Stimulated activated naive CD8-positive, alpha-beta T cell treated with anti-CD3 and anti-CD28 coated beads, Interleukin-15, amount 100 ng/mL, for 72 hours (primary cell): Measurements from ENCODE around the gene NMNAT1.
"Not testable (repeated sequence)": the region's sequence is repeated elsewhere in the genome, so short reads cannot be mapped to it uniquely, and the experiment has no call there.

Source experiments
- ATAC-seq: fragments of 150-1000 bp; cut with Tn5 transposase; 2 replicates; pipeline ENCODE4 v1.10.0; 2021; ENCODE audit warnings: mild to moderate bottlenecking, moderate library complexity
- DNase-seq, 2 donors: peaks; one replicate each; pipeline ENCODE4 v3.0.0; 2021 to 2022
- H3K27ac Mint-ChIP-seq, 2 donors: one replicate each; pipeline ENCODE4 v1.8.0; 2022; ENCODE audit warnings: mild to moderate bottlenecking in 2 of 2, mixed read lengths in 2 of 2, moderate library complexity in 2 of 2
- H3K27me3 Mint-ChIP-seq: one replicate; pipeline ENCODE4 v1.8.0; 2022; ENCODE audit warnings: mixed read lengths
- H3K4me1 Mint-ChIP-seq: one replicate; pipeline ENCODE4 v1.8.0; 2022; ENCODE audit warnings: mild to moderate bottlenecking, mixed read lengths
- H3K4me3 Mint-ChIP-seq, 2 donors: one replicate each; pipeline ENCODE4 v1.8.0; 2022; ENCODE audit warnings: mild to moderate bottlenecking in 2 of 2, mixed read lengths in 2 of 2, moderate library complexity in 1 of 2
- H3K9me3 Mint-ChIP-seq, 2 donors: one replicate each; pipeline ENCODE4 v1.8.0; 2022; ENCODE audit warnings: mixed read lengths in 2 of 2

NMNAT1 gene

DNA sequence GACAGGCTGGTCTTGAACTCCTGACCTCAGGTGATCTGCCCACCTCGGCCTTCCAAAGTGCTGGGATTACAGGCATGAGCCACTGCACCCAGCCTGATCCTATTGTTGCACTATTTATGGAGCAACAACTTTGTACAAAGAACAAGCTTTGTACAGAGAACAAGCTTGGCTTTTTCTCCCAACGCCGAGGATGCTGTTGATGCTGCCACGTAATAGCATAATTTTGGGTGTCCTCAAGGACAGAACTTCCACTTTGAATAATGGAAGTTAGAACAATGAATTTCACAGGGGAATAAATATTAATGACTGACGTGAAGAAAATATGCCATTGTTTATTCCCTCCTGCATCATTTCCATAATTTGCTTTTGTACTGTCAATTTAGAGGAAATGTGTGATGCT is 41.0 kb downstream of the NMNAT1 start:
- no peaks in the 10 kb centered on the region for H3K9me3 Mint-ChIP-seq
- DNase-seq (no peak), ATAC-seq (no peak)
- H3K4me1 Mint-ChIP-seq = no peaks in the 10 kb centered on the region
- no peaks in the 10 kb centered on the region for H3K27me3 Mint-ChIP-seq
- no peak overlapping the region for H3K4me3 Mint-ChIP-seq
- H3K27ac Mint-ChIP-seq = no peak overlapping the region

DNA sequence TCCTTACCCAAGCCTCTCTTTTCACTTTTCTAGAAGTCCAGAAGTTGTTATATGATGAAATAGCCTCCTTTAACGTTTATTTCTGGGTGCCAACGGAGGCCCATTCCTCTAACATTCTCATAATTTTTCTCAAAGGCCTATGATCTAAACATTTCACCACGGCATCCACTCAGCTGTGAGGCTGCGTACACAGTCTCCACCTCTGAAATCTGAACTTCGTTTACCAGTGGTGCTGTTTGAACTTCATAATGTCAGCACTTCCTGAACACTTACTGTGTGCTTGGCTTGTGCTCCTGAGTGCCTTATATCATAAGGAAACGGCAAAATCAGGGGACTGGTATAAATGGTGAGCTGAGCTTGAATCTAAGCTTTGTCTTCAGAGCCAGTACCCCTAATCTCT is 41.7 kb downstream of the NMNAT1 start:
- Mint-ChIP-seq H3K27me3 (no peaks in the 10 kb centered on the region), H3K27ac (no peak overlapping the region), H3K9me3 (no peaks in the 10 kb centered on the region), H3K4me3 (no peak overlapping the region), H3K4me1 (no peaks in the 10 kb centered on the region)
- no peak for ATAC-seq
- no peak for DNase-seq

DNA sequence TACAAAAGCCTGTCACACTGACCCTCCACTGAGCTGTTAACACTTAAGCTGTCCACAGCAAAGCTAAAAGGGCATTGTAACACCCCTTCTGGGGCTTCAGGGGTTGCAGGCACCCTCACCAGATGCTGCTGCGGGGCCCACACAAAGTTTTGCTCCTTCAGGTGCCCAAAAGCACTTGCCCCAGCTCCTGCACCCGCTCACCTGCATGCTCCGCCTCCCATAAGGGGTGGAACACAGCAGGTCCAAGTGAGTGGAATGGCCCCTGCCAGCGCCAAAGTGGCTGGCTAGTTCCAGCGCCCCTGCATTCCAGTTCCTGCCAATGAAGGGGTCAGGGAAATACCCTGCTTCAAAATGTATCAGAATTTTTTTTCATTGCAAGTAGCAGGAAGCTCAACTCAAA is 46.5 kb downstream of the NMNAT1 start:
- H3K9me3 Mint-ChIP-seq = no peaks in the 10 kb centered on the region
- H3K4me1 Mint-ChIP-seq = no peaks in the 10 kb centered on the region
- no peak overlapping the region for H3K4me3 Mint-ChIP-seq
- peaks cover 13% of the 10 kb centered on the region for H3K27me3 Mint-ChIP-seq
- H3K27ac Mint-ChIP-seq = no peak overlapping the region
- ATAC-seq (no peak), DNase-seq (no peak)

DNA sequence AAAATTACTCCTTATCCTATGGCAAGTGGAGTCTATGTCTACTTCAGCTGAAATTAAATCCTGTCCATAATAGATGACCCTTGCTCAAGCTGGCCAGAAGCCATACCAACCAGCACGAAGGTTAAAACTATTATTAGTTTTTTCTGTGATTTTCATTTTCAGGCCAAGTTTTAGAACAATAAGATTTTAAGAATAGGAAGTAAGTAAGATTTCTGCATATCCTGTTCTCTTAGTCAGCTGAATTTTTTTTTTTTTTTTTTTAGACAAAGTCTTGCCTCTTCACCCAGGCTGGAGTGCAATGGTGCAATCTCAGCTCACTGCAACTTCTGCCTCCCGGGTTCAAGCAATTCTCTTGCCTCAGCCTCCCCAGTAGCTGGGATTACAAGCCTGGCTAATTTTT is 47.7 kb downstream of the NMNAT1 start:
- no peak overlapping the region for H3K4me3 Mint-ChIP-seq
- DNase-seq (no peak), ATAC-seq (no peak)
- no peaks in the 10 kb centered on the region for H3K9me3 Mint-ChIP-seq
- H3K27me3 Mint-ChIP-seq = peaks cover 18% of the 10 kb centered on the region
- H3K4me1 Mint-ChIP-seq = no peaks in the 10 kb centered on the region
- no peak overlapping the region for H3K27ac Mint-ChIP-seq

DNA sequence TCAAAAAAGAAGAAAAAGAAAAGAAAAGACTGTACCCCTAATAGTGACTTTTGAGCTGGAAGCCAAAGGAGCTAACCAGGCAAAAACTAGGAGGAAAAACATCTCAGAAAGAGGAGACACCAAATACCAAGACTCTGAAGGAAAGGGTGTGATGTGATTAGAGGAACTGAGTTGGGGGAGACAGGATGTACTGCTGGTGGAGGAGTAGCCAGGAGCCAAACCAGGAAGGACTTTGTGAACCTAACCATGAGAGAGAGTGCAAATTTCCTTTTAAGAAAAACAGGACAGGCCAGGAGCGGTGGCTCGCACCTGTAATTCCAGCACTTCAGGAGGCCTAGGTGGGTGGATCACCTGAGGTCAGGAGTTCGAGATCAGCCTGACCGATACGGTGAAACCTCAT is 49.6 kb downstream of the NMNAT1 start:
- H3K4me3 Mint-ChIP-seq = no peak overlapping the region
- peaks cover 13% of the 10 kb centered on the region for H3K4me1 Mint-ChIP-seq
- no peak for DNase-seq

DNA sequence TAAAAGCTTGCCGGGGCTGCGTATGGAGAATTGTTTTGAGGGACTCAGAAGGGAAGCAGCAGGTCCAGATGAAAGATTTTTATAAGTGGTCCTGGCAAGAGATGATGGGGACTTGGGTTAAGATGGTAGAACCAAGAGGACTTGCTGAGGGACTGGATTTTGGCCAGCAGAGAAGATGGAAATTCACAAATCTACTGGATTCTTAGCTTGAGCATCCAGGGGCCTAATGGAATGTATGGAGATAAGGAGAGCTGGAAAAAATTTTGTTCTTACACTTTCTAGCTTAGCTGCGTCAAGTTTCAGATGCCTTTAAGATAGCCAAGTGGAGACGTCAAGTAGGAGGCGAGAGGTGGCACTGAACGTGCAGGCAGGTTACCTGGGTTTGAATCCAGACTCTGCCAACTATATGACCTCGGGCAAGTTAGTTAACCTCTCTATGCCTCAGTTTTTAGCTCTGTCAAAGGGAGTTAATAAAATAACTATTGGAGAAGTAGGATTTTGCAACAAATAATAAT is 50.3 kb downstream of the NMNAT1 start:
- Mint-ChIP-seq H3K9me3 (no peaks in the 10 kb centered on the region), H3K27me3 (peaks cover 43% of the 10 kb centered on the region), H3K4me3 (no peak overlapping the region), H3K27ac (no peak overlapping the region), H3K4me1 (peaks cover 18% of the 10 kb centered on the region)
- ATAC-seq (no peak), DNase-seq (no peak)

More for the DNA sequence above, 49.6 kb downstream of the NMNAT1 start:
- Mint-ChIP-seq H3K27me3 (peaks cover 36% of the 10 kb centered on the region), H3K9me3 (no peaks in the 10 kb centered on the region), H3K27ac (no peak overlapping the region)
- ATAC-seq = no peak

DNA sequence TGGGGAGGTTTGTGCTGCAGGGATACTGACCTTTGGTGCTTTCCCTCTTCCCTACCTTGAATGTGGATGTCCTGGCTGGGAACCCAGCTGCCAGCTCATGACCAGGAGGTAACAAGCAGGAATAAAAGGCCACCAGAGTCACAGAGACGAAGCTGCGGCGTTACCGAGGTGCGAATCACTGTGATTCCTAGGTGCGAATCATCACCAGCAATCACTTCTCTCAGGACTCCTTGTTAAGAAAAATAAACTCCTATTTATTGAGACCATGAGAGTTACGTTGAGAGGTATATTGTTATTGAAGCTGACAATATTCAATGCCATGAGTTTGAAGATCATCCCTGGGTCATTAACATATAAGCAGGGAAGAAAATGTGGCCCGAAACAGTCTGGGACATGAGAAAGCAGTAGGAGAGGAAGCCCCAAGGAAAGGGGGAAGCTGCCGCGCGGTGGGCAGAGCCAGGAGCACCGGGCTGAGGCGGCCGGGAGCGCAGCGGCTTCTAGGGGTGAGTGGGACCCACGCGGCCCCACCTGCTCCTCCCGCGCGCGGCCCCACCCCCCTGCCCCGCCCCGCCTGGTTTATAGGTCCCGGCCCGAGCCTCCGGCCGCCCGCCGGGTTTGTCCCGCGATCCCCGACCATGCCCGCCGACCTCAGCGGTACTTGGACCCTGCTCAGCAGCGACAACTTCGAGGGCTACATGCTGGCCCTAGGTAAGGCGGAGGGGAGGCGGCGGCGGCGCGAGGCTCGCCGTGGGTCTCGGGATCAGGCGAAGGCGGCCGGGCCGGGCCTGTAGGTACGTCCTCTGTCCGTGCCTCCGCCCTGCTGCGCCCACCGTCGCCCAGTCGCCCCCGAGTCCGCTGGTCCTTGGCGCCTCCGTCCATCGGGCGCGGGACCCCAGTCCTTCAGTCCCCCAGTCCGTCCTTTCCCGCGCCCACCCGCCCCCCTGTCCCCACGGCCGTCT is 53.6 kb downstream of the NMNAT1 start, which contains the start of gene RBP7:
Gene RBP7, plus strand, starts transcription at position 605 of the 959 bp plus-strand sequence. Its CDS starts 31 bp downstream, at position 636.
- peaks cover 18% of the 10 kb centered on the region for H3K4me1 Mint-ChIP-seq
- H3K9me3 Mint-ChIP-seq = no peaks in the 10 kb centered on the region
- H3K27ac Mint-ChIP-seq = peak within 1 kb of the TSS in 1 of 2 donors; percentile 72
- DNase-seq = peak in 1 of 2 donors; percentile 6
- ATAC-seq = peak; percentile 28
- H3K4me3 Mint-ChIP-seq = peak within 1 kb of the TSS; percentile 81 to 82
- H3K27me3 Mint-ChIP-seq = peaks cover 59% of the 10 kb centered on the region

DNA sequence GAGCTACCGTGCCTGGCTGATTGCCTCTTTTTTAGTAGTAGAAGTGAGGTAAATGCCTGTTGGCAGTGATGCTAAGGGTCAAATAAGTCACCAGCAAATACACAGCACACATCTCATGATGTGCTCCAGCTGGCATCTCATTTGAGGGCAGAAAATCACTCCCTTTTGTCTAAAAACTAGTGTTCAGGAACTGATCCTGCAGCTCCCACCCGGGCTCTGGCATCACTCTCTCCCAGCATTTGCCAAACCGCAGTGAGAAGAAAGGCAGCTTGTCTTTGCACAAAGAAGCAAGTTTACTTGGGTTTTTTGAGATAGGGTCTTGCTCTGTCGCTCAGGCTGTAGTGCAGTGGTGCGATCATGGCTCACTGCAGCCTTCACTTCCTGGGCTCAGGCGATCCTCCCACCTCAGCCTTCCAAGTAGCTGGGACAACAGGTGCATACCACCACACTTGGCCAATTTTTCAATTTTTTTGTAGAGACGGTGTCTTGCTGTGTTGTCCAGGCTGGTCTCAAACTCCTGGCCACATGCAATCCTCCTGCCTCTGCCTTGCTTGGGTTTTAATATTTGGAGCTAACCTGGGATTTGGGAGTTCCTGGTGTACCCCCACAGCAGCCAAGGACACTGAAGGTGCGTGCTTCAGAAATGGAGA is 57.9 kb downstream of the NMNAT1 start:
- Mint-ChIP-seq H3K4me1 (peaks cover 18% of the 10 kb centered on the region), H3K9me3 (no peaks in the 10 kb centered on the region), H3K27ac (no peak overlapping the region), H3K27me3 (peaks cover 48% of the 10 kb centered on the region), H3K4me3 (no peak overlapping the region)
- DNase-seq (no peak), ATAC-seq (no peak)

DNA sequence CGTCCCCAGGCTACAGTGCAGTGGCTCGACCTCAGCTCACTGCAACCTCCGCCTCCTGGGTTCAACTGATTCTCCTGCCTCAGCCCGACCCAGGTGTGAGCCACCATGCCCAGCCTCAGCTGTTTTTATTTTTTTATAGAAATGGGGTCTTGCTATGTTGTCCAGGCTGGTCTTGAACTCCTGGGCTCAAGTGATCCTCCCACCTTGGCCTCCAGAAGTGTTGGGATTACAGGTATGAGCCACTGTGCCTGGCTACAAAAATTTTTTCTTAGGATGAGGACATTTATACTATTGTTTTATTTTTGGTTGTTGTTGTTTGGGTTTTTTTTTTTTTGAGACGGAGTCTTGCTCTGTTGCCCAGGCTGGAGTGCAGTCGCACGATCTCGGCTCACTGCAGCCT is 62.0 kb downstream of the NMNAT1 start:
- H3K27me3 Mint-ChIP-seq = peaks cover 17% of the 10 kb centered on the region
- H3K27ac Mint-ChIP-seq, ATAC-seq, H3K4me1 Mint-ChIP-seq, H3K9me3 Mint-ChIP-seq, H3K4me3 Mint-ChIP-seq, DNase-seq: not testable (repeated sequence)

DNA sequence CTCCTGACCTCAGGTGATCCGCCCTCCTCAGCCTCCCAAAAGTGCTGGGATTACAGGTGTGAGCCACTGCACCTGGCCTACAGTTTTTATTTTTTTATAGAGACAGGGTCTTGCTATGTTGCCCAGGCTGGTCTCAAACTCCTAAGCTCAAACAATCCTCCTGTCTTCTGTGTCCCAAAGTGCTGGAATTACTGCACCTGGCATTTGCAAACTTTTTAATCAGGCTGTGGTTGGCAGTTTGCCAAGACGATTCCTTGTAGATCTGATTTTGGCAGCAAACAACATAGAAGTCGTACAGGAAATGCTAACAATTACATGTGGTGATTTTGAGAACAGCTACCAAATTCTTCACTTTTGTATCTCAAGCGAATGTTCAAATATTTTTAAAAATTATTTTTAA is 63.9 kb downstream of the NMNAT1 start:
- no peak overlapping the region for H3K27ac Mint-ChIP-seq
- H3K4me3 Mint-ChIP-seq = no peak overlapping the region
- no peaks in the 10 kb centered on the region for H3K4me1 Mint-ChIP-seq
- H3K9me3 Mint-ChIP-seq = no peaks in the 10 kb centered on the region
- DNase-seq (no peak), ATAC-seq (no peak)
- H3K27me3 Mint-ChIP-seq = peaks cover 8% of the 10 kb centered on the region

DNA sequence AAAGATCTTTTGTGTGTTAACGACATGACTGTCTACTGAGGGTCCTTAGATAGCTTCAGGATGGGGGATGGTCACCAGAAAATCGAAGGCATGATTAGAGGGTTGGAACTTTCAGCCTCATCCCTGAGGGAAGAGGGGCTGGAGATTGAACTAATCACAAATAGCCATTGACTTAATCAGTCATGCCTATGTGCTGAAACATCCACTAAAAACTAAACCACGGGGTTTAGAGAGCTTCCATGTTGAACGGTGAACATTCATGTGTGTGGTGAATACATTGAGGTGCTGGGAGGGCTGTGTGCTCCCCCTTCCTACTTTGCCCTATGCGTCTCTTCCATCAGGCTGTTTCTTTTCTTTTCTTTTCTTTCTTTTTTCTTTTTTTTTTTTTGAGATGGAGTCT is 70.7 kb downstream of the NMNAT1 start:
- Mint-ChIP-seq H3K27me3 (no peaks in the 10 kb centered on the region), H3K4me3 (no peak overlapping the region), H3K4me1 (peaks cover 3% of the 10 kb centered on the region), H3K27ac (peak overlapping the region in 1 of 2 donors; percentile 33), H3K9me3 (no peaks in the 10 kb centered on the region)
- DNase-seq (no peak), ATAC-seq (no peak)

DNA sequence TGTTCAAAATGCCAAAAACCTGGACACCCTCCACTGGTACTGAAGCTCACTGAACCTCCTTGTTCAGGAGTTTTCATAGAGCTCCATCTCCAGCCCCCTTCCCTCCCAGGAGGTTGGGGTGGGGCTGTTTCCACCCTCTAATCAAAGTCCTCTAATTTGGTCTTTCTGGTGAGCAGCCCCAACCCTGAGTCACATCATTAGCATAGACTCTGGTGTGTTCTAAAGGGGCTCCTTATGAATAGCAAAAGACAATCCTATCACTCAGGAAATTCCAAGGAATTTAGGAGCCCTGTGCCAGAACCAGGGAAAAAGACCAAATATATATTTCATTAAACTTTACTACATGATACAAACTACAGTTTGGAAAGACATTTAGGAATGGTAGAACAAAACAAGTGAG is 76.3 kb downstream of the NMNAT1 start:
- Mint-ChIP-seq H3K9me3 (no peaks in the 10 kb centered on the region), H3K27ac (no peak overlapping the region), H3K4me1 (peaks cover 7% of the 10 kb centered on the region), H3K4me3 (no peak overlapping the region), H3K27me3 (no peaks in the 10 kb centered on the region)
- ATAC-seq (no peak), DNase-seq (no peak)

DNA sequence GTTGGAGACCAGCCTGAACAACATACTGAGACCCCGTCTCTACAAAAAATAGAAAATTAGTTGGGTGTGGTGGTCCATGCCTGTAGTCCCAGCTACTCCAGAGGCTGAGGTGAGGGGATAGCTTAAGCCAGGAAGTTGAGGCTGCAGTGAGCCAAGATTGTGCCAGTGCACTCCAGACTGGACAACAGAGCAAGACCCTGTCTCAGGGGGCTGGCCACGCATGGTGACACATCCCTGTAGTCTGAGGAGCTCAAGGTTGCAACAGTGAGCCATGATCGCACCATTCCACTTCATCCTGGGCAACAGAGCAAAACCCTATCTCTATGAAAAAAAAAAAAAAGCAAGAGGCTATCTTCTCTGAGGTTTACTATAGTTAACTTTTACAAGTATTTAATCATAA is 76.8 kb downstream of the NMNAT1 start:
- Mint-ChIP-seq H3K27ac (no peak overlapping the region), H3K9me3 (no peaks in the 10 kb centered on the region), H3K4me1 (peaks cover 7% of the 10 kb centered on the region), H3K4me3 (no peak overlapping the region), H3K27me3 (no peaks in the 10 kb centered on the region)
- ATAC-seq (no peak), DNase-seq (no peak)

DNA sequence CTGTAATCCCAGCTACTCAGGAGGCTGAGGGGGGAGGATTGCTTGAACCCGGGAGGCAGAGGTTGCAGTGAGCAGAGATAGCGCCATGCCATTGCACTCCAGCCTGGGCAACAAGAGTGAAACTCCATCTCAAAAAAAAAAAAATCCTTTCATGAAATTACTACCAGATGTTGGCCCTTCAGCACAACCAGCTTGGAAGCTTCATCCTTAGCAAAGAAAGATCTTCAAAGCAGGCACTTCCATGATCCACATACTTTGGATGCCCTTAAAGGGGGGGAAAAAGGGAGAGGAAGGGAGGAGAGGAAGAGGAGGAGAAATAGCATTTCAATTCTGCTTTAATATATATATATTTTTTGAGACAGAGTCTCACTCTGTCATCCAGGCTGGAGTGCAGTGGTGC is 77.4 kb downstream of the NMNAT1 start:
- not testable (repeated sequence) for H3K9me3 Mint-ChIP-seq, DNase-seq, H3K4me1 Mint-ChIP-seq

DNA sequence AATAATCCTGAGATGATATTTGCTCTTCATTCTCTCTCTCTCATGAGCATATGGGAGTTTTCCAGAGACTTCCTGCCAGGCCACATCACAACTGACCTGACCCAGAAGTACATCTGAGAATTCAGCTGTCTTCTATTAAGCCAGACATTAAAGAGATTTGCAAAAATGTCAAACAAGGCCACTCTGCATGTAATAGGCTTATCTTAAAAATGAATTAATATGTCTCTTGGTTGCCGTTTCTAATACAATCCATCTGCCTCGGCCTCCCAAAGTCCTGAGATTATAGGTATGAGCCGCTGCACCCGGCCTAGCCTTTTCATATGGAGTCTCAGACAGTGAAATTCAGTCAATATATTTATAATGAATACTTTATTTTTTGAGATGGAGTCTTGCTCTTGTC is 78.7 kb downstream of the NMNAT1 start:
- DNase-seq, ATAC-seq, H3K4me1 Mint-ChIP-seq, H3K27ac Mint-ChIP-seq, H3K9me3 Mint-ChIP-seq, H3K27me3 Mint-ChIP-seq, H3K4me3 Mint-ChIP-seq: not testable (repeated sequence)

More for the DNA sequence above, 77.4 kb downstream of the NMNAT1 start:
- not testable (repeated sequence) for ATAC-seq, H3K27ac Mint-ChIP-seq, H3K4me3 Mint-ChIP-seq, H3K27me3 Mint-ChIP-seq

DNA sequence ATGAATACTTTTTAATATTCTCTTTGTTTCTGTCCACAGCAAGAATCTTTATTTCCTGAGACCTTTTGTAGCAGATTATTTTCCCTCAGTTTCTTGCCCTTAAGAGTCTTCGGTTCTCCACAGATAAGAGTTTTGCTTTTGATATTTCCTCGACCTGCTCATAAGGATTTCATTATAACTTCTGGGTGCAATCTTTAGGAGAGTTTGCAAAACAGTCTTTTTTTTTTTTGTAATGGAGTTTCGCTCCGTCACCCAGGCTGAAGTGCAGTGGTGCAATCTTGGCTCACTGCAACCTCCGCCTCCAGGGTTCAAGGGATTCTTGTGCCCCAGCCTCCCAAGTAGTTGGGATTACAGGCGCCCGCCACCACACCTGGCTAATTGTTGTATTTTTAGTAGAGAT is 79.4 kb downstream of the NMNAT1 start:
- Mint-ChIP-seq H3K4me1 (peaks cover 7% of the 10 kb centered on the region), H3K27ac (no peak overlapping the region), H3K9me3 (no peaks in the 10 kb centered on the region), H3K4me3 (no peak overlapping the region), H3K27me3 (no peaks in the 10 kb centered on the region)
- ATAC-seq (no peak), DNase-seq (no peak)
